LNCAP (cell line): ENCODE results near the gene UNC5A.

Experiments
- TF ChIP-seq, protein P1 (sequence below): fragments of 450-650 bp; IDR thresholded peaks from 2 replicates; pipeline ENCODE4 v1.5.1; 2017; ENCODE audit warnings: mild to moderate bottlenecking

Gene UNC5A

DNA sequence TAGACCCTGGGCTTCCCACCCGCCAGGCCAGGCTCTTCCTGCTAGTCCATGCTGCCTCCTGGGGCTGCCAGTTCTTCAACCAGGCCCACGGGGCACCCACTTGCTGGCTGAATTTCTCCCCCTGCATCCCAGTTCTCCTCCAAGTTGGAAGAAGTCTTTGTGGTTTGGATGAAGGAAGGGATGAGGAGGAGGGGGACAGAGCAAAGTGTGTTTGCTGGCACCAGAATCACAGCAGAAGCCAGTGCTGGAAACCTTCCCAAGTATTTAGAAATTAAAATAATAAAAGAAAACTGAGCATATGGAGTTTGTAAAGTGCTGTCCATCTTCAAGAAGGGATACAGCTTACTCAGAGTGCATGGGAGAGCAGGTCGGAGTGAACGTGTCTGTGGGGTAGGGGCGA is 19.4 kb upstream of the UNC5A start:
- TF ChIP-seq, protein P1, sequence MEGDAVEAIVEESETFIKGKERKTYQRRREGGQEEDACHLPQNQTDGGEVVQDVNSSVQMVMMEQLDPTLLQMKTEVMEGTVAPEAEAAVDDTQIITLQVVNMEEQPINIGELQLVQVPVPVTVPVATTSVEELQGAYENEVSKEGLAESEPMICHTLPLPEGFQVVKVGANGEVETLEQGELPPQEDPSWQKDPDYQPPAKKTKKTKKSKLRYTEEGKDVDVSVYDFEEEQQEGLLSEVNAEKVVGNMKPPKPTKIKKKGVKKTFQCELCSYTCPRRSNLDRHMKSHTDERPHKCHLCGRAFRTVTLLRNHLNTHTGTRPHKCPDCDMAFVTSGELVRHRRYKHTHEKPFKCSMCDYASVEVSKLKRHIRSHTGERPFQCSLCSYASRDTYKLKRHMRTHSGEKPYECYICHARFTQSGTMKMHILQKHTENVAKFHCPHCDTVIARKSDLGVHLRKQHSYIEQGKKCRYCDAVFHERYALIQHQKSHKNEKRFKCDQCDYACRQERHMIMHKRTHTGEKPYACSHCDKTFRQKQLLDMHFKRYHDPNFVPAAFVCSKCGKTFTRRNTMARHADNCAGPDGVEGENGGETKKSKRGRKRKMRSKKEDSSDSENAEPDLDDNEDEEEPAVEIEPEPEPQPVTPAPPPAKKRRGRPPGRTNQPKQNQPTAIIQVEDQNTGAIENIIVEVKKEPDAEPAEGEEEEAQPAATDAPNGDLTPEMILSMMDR: no peak

DNA sequence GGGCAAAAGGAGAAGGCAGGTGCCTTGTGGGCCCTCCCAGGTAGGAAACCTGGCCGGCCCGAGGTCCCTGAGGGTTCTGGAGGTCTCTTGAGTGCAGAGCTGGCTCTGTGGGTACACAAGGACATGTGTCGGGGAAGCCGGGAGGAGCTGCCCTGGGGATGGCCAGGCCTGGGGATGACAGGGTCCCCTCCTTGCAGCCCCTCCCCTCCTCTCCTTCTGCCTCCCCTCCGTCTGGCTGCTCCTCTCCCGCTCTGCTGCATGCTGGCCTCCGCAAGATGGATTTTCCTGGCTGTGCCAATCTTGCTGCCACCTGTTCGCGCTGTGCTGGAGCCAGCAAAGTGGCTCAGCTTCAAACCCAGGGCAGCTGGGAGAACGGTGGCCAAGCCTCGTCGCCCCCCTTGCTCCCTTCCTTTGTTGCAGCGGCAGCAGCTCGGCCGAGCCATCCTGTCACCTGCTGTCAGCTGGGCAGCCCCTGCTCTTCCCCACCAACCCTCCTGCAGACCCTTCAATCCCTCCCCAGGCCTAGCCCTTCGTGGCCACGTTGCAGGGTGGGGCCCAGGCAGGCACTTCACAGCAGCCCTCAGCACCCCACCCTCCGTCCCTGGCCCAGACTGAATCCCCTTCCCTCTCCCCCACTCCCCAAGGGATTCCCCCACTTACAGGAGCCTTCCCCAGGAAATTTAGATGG is 17.6 kb upstream of the UNC5A start:
- TF ChIP-seq, protein P1: no peak

DNA sequence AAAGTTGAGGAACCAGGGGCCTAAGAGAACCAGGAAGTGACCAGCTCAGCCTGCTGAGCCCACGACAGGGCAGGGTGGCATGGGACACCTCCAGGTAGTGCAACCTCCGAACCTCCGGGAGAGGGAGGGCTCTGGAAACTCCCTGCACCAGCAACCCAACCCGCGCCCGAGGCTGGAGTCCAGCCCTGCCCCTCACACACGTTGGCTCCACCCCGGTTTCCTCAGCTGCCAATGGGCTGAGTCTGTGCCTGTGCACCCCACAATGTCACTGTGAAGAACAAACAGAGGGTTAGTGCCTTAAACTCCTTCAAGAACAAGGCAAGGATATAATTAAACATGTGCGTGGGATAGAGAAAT is 17.0 kb upstream of the UNC5A start:
- TF ChIP-seq, protein P1: no peak

DNA sequence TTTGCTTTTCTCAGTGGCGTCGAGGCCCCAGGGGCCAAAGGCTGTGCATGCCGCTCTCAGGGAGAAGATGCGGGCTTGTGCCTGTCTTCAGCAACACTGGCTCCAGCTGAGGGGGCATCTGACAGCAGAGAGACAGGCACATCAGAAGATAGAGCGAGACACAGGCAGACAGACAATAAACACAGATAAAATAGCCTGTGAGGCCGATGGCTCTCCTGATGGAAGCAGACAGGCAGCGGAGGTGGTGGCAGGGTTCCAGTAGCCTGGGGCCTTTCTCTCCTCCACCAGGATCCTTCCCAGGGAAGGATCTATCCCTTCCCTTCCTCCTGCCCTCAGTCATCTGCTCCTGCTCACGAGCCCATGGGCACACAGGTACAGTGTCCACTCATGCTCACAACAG is 16.6 kb upstream of the UNC5A start:
- TF ChIP-seq, protein P1: no peak

DNA sequence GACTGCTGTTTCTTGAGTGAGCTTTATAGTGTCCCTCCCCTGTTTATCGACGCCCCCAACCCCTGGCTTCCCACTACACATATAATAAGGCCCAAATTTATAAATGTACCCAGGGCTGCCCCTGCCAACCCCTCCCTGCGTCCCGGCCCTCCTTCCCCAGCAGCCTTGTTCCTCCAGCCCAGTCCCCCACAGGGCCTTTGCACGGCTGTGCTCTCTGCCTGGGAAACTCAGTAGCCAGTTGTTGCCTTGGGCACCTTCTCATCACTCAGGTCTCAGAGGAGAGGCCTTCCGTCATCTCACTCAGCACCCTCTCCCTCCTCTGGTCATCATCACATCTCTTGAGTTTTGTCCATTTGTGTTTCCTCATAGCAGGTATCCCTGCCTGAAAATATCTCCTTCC is 15.8 kb upstream of the UNC5A start:
- TF ChIP-seq, protein P1: no peak

DNA sequence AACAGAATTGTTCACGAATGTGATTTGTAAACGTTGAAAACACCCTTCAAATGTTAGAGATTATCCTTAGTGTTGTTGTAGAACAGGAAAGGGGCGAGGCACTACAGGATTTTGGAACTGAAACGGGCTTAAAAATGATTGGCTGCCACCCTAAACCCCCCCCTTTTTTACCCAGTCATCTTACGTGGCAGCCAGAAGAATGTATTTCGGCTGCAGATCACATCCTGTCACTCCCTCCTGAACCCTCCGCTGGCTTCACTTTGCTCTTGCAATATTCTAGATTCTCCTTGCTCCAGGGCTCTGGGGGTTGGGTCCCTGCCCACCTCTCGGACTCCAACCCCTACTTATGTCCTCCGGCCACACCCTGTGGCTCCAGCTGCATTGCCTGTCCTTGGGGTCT is 13.9 kb upstream of the UNC5A start:
- TF ChIP-seq, protein P1: no peak

DNA sequence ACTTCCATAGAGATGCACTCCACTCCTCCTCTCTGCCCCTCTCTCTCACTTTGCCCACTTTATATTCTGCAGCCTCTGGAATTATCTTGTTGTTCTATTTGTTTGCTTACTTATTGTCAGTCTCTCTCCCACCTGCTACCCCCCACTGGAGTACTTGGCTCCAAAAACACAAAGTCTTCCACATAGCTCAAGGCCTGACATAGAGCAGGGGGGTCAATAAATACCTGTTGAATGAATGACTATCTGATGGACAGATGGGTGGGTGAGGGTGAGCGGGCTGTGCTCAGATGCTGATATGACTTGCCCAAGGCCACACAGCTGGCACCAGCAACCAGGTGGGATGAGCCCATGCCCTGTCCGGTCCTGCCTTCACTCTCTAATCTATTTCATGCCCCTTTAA is 13.4 kb upstream of the UNC5A start:
- TF ChIP-seq, protein P1: no peak
